ENCODE results near the gene KIF11. TPM values are rescaled to one million over a fixed set of nuclear protein-coding genes. Genes with fewer than 3 reads are reported as not detected.
A peak's percentile ranks its signal among the peaks of the same experiment; 100 is the strongest.

The KIF11 gene
- polyA plus RNA-seq, 1 donor = 48.9 TPM

DNA sequence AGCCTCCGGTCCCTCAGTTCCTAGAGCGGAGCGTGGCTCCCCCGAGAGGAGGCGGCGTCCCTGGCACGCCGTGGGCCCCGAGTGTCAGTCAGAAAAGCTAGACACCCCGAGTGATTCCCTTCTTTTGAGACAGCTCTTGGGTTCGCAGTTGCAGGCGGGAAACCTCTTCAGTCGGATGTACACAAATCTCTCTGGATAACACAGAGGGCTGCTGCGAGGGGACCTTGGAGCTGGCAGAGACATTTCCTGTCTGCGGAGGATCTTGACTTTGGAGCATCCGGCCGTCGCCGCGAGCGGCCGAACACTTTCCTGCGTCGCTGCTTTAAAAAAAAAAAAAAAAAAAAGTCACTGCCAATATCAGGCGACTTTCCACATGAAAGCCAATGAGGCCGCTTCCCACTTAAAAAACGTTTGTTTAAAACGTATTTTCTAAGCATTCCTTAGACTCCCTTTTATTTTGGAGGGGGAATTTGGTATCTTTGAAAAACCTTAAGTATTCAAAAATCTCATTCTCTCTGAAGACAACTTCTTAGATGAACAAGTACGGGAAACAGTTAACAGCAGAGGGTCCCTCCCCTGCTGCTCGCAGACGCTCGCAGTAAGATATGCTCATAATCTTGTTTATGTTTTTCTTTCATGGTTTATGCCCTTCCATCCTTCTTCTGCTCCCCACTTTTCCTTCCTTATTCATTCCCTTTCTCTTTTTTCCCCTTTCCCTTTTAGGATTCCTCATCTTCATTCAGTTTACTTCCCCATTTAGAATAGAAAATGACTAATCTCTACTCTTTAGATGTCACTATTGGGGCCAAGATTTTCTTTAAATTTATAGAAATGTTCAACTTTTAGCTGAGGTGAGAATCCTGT is 106.8 kb downstream of the KIF11 start:
- peak; percentile 38 for DNase-seq

DNA sequence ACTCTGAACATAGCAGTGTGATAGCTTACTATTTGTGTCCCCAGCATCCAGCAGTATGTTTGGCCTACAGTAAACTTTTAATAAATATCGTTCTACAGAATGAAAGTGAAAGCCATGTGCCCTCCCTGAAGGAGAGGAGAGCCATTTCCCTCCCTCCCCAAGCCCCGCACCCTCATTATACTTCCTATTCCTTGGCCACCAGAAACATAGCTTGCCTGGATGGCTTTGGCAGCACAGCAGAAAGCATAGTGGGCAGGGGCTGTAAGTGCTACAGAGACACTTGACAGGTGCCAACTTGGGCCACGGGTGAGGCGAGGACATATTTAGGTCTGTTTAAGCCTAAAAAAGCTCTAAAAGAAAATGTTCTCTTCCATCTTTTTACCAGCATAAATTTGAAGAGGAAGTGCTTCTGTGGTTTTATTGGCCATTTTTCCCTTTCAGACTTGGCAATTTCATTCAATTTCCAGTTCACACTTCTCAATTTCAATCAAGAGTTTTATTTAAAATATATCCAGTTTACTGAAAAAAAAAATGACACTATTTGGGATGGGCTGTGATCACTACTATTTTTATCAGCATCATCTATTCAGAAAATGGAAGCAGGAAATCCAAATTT is 109.5 kb downstream of the KIF11 start:
- no peak for DNase-seq

Other genes starting within 250 kb of the KIF11 start
- gene IDE, start 19.0 kb upstream of the KIF11 start, polyA plus RNA-seq (ENCODE audit: insufficient read length) = 31.0 TPM
- gene HHEX, start 96.8 kb downstream of the KIF11 start, polyA plus RNA-seq (ENCODE audit: insufficient read length) = 7.6 TPM

Measured in left kidney (tissue), 2 donors.